ENCODE measurements around the gene FGFR2.

Gene FGFR2

DNA sequence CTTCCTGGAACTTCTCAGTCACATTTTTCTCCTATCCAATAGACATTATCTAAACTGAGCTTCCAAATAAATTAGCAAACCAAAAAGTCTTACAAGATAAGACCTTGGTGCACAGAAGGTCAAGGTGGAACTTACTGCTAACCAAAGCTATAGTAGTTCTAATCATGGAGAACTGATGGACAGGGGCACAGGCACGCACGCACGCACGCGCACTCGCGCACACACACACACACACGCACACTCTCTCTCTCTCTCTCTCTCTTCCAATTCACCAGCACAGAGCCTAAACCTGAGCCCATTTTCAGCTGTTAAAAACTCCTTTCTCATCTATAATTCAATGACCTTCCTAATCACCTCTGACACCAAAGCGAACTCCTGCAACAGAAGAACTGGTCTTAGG lies 7.5 kb downstream of the FGFR2 start:
- TF ChIP-seq, protein P1, sequence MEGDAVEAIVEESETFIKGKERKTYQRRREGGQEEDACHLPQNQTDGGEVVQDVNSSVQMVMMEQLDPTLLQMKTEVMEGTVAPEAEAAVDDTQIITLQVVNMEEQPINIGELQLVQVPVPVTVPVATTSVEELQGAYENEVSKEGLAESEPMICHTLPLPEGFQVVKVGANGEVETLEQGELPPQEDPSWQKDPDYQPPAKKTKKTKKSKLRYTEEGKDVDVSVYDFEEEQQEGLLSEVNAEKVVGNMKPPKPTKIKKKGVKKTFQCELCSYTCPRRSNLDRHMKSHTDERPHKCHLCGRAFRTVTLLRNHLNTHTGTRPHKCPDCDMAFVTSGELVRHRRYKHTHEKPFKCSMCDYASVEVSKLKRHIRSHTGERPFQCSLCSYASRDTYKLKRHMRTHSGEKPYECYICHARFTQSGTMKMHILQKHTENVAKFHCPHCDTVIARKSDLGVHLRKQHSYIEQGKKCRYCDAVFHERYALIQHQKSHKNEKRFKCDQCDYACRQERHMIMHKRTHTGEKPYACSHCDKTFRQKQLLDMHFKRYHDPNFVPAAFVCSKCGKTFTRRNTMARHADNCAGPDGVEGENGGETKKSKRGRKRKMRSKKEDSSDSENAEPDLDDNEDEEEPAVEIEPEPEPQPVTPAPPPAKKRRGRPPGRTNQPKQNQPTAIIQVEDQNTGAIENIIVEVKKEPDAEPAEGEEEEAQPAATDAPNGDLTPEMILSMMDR (IDR thresholded peaks at IDR 0.05; ENCODE audit: low read depth, low read length, missing control alignments): no peak
- no peak overlapping the region for H3K4me3 ChIP-seq (ENCODE audit: low read depth, low read length)
- DNase-seq (ENCODE audit: low read depth): no peak

DNA sequence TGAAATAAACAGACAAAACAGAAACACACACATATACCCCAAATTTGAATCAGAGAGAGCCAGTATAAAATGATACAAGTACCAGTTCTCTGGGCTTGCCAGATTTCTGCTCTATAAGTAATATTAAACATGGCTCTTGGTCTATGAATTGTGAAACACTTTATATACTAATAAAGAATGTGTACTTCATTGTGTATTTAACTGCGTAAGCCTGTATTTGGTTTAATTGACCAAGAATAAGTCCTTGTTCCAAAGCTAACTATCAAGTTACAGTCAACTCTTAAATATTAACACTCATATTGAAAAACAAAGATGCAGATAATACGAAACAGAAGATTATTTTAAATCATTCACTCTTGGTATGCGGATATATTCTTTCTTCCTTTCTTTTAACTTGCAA lies 8.7 kb downstream of the FGFR2 start:
- no peak for DNase-seq (ENCODE audit: low read depth)
- no peak overlapping the region for H3K4me3 ChIP-seq (ENCODE audit: low read depth, low read length)
- TF ChIP-seq, protein P1 (IDR thresholded peaks at IDR 0.05; ENCODE audit: low read depth, low read length, missing control alignments): no peak

DNA sequence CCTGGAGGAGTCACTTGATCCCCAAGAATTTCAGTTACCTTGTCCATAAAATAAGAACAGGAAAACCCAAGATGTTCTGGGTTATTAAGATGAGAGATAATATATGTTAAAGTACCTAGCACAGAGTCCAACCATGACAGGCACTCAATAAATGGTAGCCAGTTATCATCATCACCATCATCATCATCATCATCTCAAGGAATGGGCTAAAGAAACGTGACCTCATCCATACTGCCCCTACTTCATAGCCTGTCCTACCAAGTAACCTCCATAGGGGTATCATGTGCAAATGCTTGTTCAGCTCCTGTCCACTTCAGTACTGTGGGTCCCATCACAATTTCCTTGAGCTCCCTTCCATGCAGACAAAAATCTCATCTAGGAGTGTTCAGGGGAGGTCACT lies 14.4 kb downstream of the FGFR2 start:
- DNase-seq (ENCODE audit: low read depth): no peak
- H3K4me3 ChIP-seq (ENCODE audit: low read depth, low read length): no peak overlapping the region
- TF ChIP-seq, protein P1 (IDR thresholded peaks at IDR 0.05; ENCODE audit: low read depth, low read length, missing control alignments): no peak

DNA sequence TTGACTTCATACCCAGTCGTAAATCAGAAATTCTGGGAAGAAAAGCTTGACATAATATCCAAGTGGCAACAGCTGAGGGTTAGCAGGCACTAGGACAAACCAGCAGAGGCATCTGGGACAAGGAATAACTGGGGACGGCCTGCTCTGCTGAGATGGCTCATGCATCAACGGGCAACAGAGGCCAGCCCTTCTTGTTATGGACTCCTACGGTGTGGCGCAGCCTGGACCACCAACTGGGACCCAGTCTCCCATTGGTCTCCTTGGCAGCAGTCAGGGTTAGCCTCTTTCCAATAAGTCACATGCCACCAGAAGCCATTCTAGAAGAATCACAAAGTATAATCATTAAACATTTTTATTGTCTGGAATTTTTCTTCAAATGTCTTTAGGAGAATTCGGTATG lies 15.0 kb downstream of the FGFR2 start:
- TF ChIP-seq, protein P1 (IDR thresholded peaks at IDR 0.05; ENCODE audit: low read depth, low read length, missing control alignments): no peak
- DNase-seq (ENCODE audit: low read depth): no peak
- no peak overlapping the region for H3K4me3 ChIP-seq (ENCODE audit: low read depth, low read length)

DNA sequence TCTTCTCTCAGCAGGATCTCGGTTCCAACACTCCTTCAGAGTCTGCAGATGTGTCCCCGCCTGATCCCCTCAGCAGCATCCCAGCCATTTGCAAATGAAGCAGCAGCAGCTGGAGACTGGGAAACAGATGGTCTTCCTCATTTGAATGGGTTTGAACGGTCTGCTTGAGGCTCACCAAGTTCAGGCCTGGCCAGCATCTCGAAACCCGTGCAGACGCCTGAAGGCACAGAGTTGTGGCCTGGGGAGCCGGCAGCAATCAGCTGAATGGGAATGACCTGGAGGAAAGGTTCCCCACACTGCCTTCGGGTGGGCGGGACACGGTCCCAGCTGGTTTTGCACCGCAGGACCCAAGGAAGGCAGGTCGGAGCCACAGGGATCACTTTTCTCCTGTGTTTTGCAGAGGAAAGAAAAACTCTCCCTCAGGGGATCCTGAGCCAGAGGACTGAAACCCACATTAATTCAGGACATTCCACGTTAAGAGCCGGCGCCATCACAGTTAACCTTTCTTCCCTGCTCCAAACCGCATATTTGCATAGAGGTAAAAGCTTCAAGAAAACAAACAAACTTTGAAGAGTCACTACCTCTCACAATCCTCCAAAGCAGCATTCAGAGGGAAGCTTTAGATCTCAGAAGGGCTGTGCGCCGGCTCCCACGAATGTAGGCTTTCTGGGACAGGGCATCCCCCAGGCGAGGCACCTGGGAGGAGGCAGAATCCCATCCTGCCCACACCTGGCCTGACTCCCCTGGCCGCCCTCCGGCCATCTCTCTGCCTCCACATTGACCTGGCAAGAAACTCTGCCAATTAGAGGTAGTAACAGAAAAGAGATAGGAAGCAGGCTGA lies 17.7 kb downstream of the FGFR2 start:
- DNase-seq (ENCODE audit: low read depth): no peak
- no peak overlapping the region for H3K4me3 ChIP-seq (ENCODE audit: low read depth, low read length)
- TF ChIP-seq, protein P1 (IDR thresholded peaks at IDR 0.05; ENCODE audit: low read depth, low read length, missing control alignments): no peak

DNA sequence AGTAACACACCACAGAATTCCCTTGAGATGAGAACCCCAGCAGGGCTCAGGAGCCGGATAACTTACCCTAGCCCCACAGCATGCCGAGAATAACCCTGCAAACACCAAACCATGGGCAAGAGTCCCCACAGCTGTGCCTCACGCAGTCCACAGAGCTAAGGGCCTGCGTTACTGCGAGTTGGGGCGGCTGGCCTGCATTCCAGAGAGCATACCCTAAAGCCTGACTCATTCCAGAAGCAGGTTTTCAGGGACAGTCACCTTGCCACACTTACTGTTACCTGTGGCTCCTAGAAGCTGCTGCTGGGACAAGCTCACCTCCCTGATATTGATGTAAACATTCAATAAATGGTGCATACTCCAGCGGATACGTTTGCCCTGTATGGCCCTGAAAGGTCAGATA lies 18.6 kb downstream of the FGFR2 start:
- TF ChIP-seq, protein P1 (IDR thresholded peaks at IDR 0.05; ENCODE audit: low read depth, low read length, missing control alignments): no peak
- no peak overlapping the region for H3K4me3 ChIP-seq (ENCODE audit: low read depth, low read length)

DNA sequence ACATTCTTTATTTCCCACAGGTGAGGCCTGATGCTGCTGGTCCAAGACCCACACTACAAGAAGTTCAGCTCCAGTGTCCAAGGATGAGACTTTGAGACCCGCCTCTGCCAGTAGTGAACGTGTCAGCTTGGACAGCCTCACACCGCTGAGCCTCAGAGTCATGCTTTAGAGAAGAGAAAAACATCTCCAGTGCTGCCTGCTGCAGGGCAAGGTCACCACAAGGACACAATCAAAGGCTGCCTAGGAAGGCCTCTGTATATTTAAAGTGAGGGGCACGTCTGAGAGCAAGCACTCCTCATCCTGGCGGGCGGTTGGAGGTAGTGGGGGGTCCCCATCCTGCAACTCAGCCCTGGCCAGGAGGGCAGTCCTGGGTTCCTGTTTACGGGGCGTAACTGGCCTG lies 19.3 kb downstream of the FGFR2 start:
- no peak overlapping the region for H3K4me3 ChIP-seq (ENCODE audit: low read depth, low read length)
- TF ChIP-seq, protein P1 (IDR thresholded peaks at IDR 0.05; ENCODE audit: low read depth, low read length, missing control alignments): no peak
- DNase-seq (ENCODE audit: low read depth): no peak

More for the DNA sequence above, 18.6 kb downstream of the FGFR2 start:
- DNase-seq (ENCODE audit: low read depth): no peak

Measured in GM12864 (cell line).